Progenitor cell of endocrine pancreas (in vitro differentiated cells): ENCODE data around the gene TTLL3. TPM values are rescaled to one million over a fixed set of nuclear protein-coding genes. Genes with fewer than 3 reads are reported as not detected.

Source experiments
- DNase-seq: peaks from one replicate; pipeline ENCODE4 v3.0.0; 2021; ENCODE audit warnings: low spot score; ENCODE audit not compliant: unreplicated experiment
- H3K27ac Mint-ChIP-seq: 2 replicates; pipeline ENCODE4 v1.8.0; 2021; ENCODE audit warnings: mild to moderate bottlenecking, moderate library complexity, mixed read lengths
- H3K27me3 Mint-ChIP-seq: 2 replicates; pipeline ENCODE4 v1.8.0; 2021; ENCODE audit warnings: mixed read lengths
- H3K36me3 Mint-ChIP-seq: 2 replicates; pipeline ENCODE4 v1.8.0; 2022; ENCODE audit warnings: mixed read lengths; ENCODE audit not compliant: insufficient read depth
- H3K4me1 Mint-ChIP-seq: 2 replicates; pipeline ENCODE4 v1.8.0; 2021; ENCODE audit warnings: low read depth, mixed read lengths
- H3K4me3 Mint-ChIP-seq: 2 replicates; pipeline ENCODE4 v1.8.0; 2021; ENCODE audit warnings: low read depth, mild to moderate bottlenecking, moderate library complexity, mixed read lengths
- H3K9me3 Mint-ChIP-seq: 2 replicates; pipeline ENCODE4 v1.8.0; 2021; ENCODE audit warnings: low read depth, mixed read lengths
- CTCF ChIP-seq: fragments of 200-600 bp; sonication (generic); IDR thresholded peaks from one replicate; pipeline ENCODE4 v1.5.0; 2021; ENCODE audit warnings: antibody characterized with exemption, mild to moderate bottlenecking; ENCODE audit not compliant: unreplicated experiment
- total RNA-seq: library from RNA; stranded (reverse); gene quantifications from 2 replicates; pipeline ENCODE4 v1.2.1, GENCODE V29; 2021

The TTLL3 gene
- total RNA-seq, 1 donor from 2014 or later: 51.6 TPM

- peak overlapping the region; percentile 100 for H3K27ac Mint-ChIP-seq
- no peaks in the 10 kb centered on the region for H3K9me3 Mint-ChIP-seq
- H3K4me1 Mint-ChIP-seq: peaks cover 16% of the 10 kb centered on the region
- H3K27me3 Mint-ChIP-seq: no peaks in the 10 kb centered on the region
- H3K36me3 Mint-ChIP-seq: peaks cover 22% of the 10 kb centered on the region
- DNase-seq: no peak
- TF ChIP-seq CTCF: no peak
- peak overlapping the region; percentile 95 for H3K4me3 Mint-ChIP-seq
These were observed 16.8 kb upstream of the TTLL3 start for GRCh38 chr3:9793161-9793781.

GRCh38 chr3:9794400-9794799, 15.7 kb upstream of the TTLL3 start:
- Mint-ChIP-seq H3K27me3 (no peaks in the 10 kb centered on the region), H3K9me3 (no peaks in the 10 kb centered on the region), H3K27ac (peak overlapping the region; percentile 100), H3K36me3 (peaks cover 17% of the 10 kb centered on the region), H3K4me3 (peak overlapping the region; percentile 95), H3K4me1 (peaks cover 16% of the 10 kb centered on the region)
- no peak for TF ChIP-seq CTCF
- no peak for DNase-seq

GRCh38 chr3:9795207-9795606, 14.9 kb upstream of the TTLL3 start:
- Mint-ChIP-seq H3K4me1 (peaks cover 16% of the 10 kb centered on the region), H3K9me3 (no peaks in the 10 kb centered on the region), H3K27ac (peak overlapping the region; percentile 82), H3K4me3 (peak overlapping the region; percentile 71), H3K36me3 (peaks cover 15% of the 10 kb centered on the region), H3K27me3 (no peaks in the 10 kb centered on the region)
- no peak for DNase-seq
- no peak for TF ChIP-seq CTCF

GRCh38 chr3:9797196-9797945, 12.7 kb upstream of the TTLL3 start:
- Mint-ChIP-seq H3K27ac (no peak overlapping the region), H3K4me1 (peaks cover 12% of the 10 kb centered on the region), H3K36me3 (peaks cover 19% of the 10 kb centered on the region), H3K9me3 (no peaks in the 10 kb centered on the region), H3K27me3 (no peaks in the 10 kb centered on the region), H3K4me3 (no peak overlapping the region)
- DNase-seq: no peak
- TF ChIP-seq CTCF: no peak

GRCh38 chr3:9800529-9800928, 9.5 kb upstream of the TTLL3 start:
- no peak for DNase-seq
- Mint-ChIP-seq H3K4me3 (no peak overlapping the region), H3K9me3 (no peaks in the 10 kb centered on the region), H3K36me3 (peaks cover 26% of the 10 kb centered on the region), H3K27me3 (no peaks in the 10 kb centered on the region), H3K27ac (no peak overlapping the region), H3K4me1 (no peaks in the 10 kb centered on the region)
- TF ChIP-seq CTCF: peak; percentile 42
